ENCODE results near the gene SLC17A5. TPM values are rescaled to one million over a fixed set of nuclear protein-coding genes. Genes with fewer than 3 reads are reported as not detected.
A peak's percentile ranks its signal among the peaks of the same experiment; 100 is the strongest.
"Not testable (repeated sequence)": the region's sequence is repeated elsewhere in the genome, so short reads cannot be mapped to it uniquely, and the experiment has no call there.

The SLC17A5 gene
- total RNA-seq, 4 donors from 2014 or later, result 15.0 to 17.9 (median 16.2) TPM

DNA sequence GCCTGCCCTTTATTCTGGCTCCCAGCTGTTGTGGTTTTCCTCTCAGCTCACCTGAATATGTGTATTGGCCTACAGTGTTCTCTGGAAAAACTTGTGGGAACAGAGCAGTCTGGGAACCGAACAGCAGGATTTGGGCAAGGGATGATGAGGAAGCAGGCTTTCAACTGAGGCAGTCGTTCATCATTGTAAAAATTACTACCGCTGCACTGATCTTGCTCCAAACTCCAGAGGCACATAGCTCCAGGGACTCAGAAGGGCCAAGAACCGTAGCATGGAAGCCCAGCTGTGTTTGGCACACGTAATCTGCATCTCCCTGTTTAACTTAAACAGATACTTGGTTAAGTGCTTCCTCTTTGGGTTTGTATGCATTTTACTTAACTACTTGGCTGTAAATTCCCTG is 84.7 kb downstream of the SLC17A5 start:
- Histone ChIP-seq H3K27ac (replicated peaks in 1 of 4) (no peak overlapping the region), H3K36me3 (no peaks in the 10 kb centered on the region), H3K4me3 (no peak overlapping the region), H3K9me3 (no peaks in the 10 kb centered on the region), H3K4me1 (peaks cover 3 to 13% (median 10%) of the 10 kb centered on the region in 4 donors), H3K27me3 (no peaks in the 10 kb centered on the region)
- no peak for DNase-seq (ENCODE audit: extremely low spot score)
- WGBS, result 67% methylated on average over 5 of the region's 5 CpGs
- no peak for TF ChIP-seq POLR2A (IDR thresholded peaks at IDR 0.05; ENCODE audit: low read depth)
- no peak for TF ChIP-seq EP300 (IDR thresholded peaks at IDR 0.05)
- intact Hi-C loops (cut with DNase I), result no loop called here

DNA sequence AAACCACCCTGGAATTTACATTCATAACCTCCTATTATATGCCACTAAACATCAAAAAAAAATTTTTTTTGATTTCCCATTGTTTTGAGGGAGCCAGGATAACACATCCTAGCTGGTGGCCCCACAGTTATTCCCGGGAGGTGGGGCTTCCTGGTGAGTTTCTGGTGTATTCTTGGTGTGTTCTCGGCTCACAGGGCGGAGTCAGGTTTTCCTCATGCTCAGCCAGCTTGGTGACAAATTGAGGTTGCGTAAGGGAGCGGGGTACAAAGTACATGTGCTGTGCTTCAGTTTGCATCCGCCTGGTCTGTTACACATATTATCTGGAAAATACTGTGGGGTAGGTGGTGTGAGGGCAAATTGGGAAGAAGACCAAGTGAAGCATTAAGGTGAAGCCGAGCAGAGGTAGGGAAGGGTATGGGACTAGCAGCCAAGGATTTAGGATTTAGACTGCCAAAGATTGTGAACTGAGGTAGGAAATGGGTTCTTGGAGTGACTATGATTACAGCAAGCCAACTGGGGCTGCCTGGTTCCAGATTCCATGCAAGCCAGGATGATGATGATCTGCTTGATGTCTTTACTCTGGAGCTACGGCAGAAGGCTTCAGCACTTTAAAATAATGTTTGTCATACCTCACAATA is 86.7 kb downstream of the SLC17A5 start:
- intact Hi-C loops (cut with DNase I), result no loop called here
- DNase-seq (ENCODE audit: extremely low spot score), result peak; percentile 92
- H3K27ac ChIP-seq (replicated peaks in 1 of 4), result peak overlapping the region; percentile 25 to 55 (median 42)

DNA sequence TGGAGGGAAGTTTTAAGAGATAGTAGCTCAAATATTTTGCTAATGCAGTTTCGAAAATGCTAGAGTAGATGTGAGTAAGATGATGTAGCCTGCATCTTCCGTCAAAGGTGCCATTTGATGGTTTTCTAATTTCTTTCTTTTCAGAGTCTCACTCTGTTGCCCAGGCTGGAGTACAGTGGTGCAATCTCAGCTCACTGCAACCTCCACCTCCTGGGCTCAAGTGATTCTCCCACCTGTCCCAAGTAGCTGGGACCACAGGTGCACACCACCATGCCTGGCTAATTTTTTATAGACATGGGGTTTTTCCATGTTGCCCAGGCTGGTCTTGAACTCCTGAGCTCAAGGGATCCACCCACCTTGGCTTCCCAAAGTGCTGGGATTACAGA is 87.3 kb downstream of the SLC17A5 start:
- Histone ChIP-seq H3K27ac (replicated peaks in 1 of 4) (peak overlapping the region in 3 of 4 donors; percentile 25 to 55 (median 42)), H3K4me1 (peaks cover 3 to 11% (median 8%) of the 10 kb centered on the region in 4 donors)
- 89% methylated on average over 2 of the region's 2 CpGs for WGBS
- H3K36me3 ChIP-seq; H3K4me3 ChIP-seq; H3K27me3 ChIP-seq; intact Hi-C loops (cut with DNase I); H3K9me3 ChIP-seq; DNase-seq (ENCODE audit: extremely low spot score): not testable (repeated sequence)

More for the DNA sequence above, 86.7 kb downstream of the SLC17A5 start:
- Histone ChIP-seq H3K4me1 (peaks cover 3 to 13% (median 10%) of the 10 kb centered on the region in 4 donors), H3K27me3 (no peaks in the 10 kb centered on the region), H3K4me3 (no peak overlapping the region), H3K9me3 (no peaks in the 10 kb centered on the region), H3K36me3 (no peaks in the 10 kb centered on the region)
- 69% methylated on average over 8 of the region's 8 CpGs for WGBS
- TF ChIP-seq POLR2AphosphoS5 (IDR thresholded peaks at IDR 0.05) (peak; percentile 58 to 68), POLR2A (IDR thresholded peaks at IDR 0.05; ENCODE audit: low read depth) (no peak)

GRCh38 chr6:73565767-73566485 is 87.9 kb downstream of the SLC17A5 start:
- H3K4me1 ChIP-seq, result peaks cover under 1 to 10% (median 4%) of the 10 kb centered on the region in 4 donors
- no peak overlapping the region for H3K27ac ChIP-seq (replicated peaks in 1 of 4)
- no peaks in the 10 kb centered on the region for H3K27me3 ChIP-seq
- no peak overlapping the region for H3K4me3 ChIP-seq
- TF ChIP-seq POLR2A (IDR thresholded peaks at IDR 0.05; ENCODE audit: low read depth) (no peak), EP300 (IDR thresholded peaks at IDR 0.05) (no peak), POLR2AphosphoS5 (IDR thresholded peaks at IDR 0.05) (no peak), CTCF (IDR thresholded peaks at IDR 0.05) (no peak)
- DNase-seq (ENCODE audit: extremely low spot score), result no peak
- intact Hi-C loops (cut with DNase I), result no loop called here
- WGBS, result 89% methylated on average over 9 of the region's 11 CpGs
- H3K36me3 ChIP-seq, result no peaks in the 10 kb centered on the region
- no peaks in the 10 kb centered on the region for H3K9me3 ChIP-seq

DNA sequence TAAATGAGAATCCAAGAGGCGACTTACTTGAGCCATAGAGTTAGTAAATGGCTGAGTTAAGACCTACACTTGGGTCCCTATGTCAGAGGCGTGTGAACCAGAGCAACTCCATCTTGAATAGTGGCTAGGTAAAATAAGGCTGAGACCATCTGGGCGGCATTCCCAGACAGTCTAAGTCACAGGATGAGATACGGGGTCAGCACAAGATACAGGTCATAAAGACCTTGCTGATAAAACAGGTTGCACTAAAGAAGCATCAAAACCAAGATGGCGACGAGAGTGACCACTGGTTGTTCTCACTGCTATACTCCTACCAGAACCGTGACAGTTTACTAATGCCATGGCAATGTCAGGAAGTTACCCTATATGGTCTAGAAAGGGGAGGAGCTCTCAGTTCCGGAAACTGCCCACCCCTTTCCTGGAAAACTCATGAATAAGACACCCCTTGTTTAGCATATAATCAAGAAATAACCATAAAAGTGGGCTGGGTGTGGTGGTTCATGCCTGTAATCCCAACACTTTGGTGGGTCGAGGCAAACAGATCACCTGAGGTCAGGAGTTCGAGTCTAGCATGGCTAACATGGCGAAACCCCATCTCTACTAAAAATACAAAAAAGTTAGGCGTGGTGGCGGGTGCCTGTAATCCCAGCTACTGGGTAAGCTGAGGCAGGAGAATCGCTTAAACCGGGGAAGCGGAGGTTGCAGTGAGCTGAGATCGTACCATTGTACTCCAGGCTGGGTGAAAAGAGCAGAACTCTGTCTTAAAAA is 89.0 kb downstream of the SLC17A5 start:
- intact Hi-C loops (cut with DNase I), result no loop called here
- Histone ChIP-seq H3K27ac (replicated peaks in 1 of 4) (no peak overlapping the region), H3K4me1 (peaks cover 0 to 6% (median 4%) of the 10 kb centered on the region in 4 donors), H3K4me3 (no peak overlapping the region), H3K36me3 (no peaks in the 10 kb centered on the region), H3K27me3 (no peaks in the 10 kb centered on the region), H3K9me3 (no peaks in the 10 kb centered on the region)
- no peak for TF ChIP-seq CTCF (IDR thresholded peaks at IDR 0.05)
- TF ChIP-seq EP300 (IDR thresholded peaks at IDR 0.05), result no peak
- TF ChIP-seq POLR2AphosphoS5 (IDR thresholded peaks at IDR 0.05), result no peak
- no peak for TF ChIP-seq POLR2A (IDR thresholded peaks at IDR 0.05; ENCODE audit: low read depth)
- DNase-seq (ENCODE audit: extremely low spot score), result no peak
- WGBS, result 96% methylated on average over 17 of the region's 17 CpGs

GRCh38 chr6:73562558-73562957 is 91.2 kb downstream of the SLC17A5 start:
- no peak for DNase-seq (ENCODE audit: extremely low spot score)
- no peaks in the 10 kb centered on the region for H3K9me3 ChIP-seq
- H3K36me3 ChIP-seq, result no peaks in the 10 kb centered on the region
- intact Hi-C loops (cut with DNase I), result no loop called here
- no peak overlapping the region for H3K4me3 ChIP-seq
- 87% methylated on average over 2 of the region's 2 CpGs for WGBS
- H3K4me1 ChIP-seq, result peaks cover 0 to 5% (median 3%) of the 10 kb centered on the region in 4 donors
- TF ChIP-seq POLR2A (IDR thresholded peaks at IDR 0.05; ENCODE audit: low read depth), result no peak
- TF ChIP-seq EP300 (IDR thresholded peaks at IDR 0.05), result no peak
- TF ChIP-seq CTCF (IDR thresholded peaks at IDR 0.05), result no peak
- TF ChIP-seq POLR2AphosphoS5 (IDR thresholded peaks at IDR 0.05), result no peak
- H3K27me3 ChIP-seq, result no peaks in the 10 kb centered on the region
- H3K27ac ChIP-seq (replicated peaks in 1 of 4), result no peak overlapping the region

Data from esophagus muscularis mucosa (tissue), 4 donors.